Activated naive CD8-positive, alpha-beta T cell treated with anti-CD3 and anti-CD28 coated beads, Interleukin-2, amount 10 ng/mL, durations not matched to agents 7 days and 5 days (primary cell): ENCODE results near the gene KNSTRN. TPM values are rescaled to one million over a fixed set of nuclear protein-coding genes. Genes with fewer than 3 reads are reported as not detected.
A peak's percentile ranks its signal among the peaks of the same experiment; 100 is the strongest.

Source experiments
- ATAC-seq: fragments of 150-1000 bp; cut with Tn5 transposase; one replicate; pipeline ENCODE4 v1.10.0; 2021; ENCODE audit warnings: low read depth, moderate library complexity
- POLR2A ChIA-PET: fragments of 350-600 bp; sonication (Branson Sonifier 250); formaldehyde crosslinking; loops from one replicate; lab custom pipeline; 2021; ENCODE audit warnings: antibody characterized with exemption; lab: Charles Lee
- DNase-seq: peaks from one replicate; pipeline ENCODE4 v3.0.0; 2021
- H3K27ac Mint-ChIP-seq: one replicate; pipeline ENCODE4 v1.8.0; 2022; ENCODE audit warnings: mild to moderate bottlenecking, mixed read lengths
- H3K27me3 Mint-ChIP-seq: one replicate; pipeline ENCODE4 v1.8.0; 2022; ENCODE audit warnings: mild to moderate bottlenecking, moderate library complexity, mixed read lengths
- H3K36me3 Mint-ChIP-seq: one replicate; pipeline ENCODE4 v1.8.0; 2021; ENCODE audit warnings: mild to moderate bottlenecking, mixed read lengths
- H3K4me1 Mint-ChIP-seq: one replicate; pipeline ENCODE4 v1.8.0; 2021; ENCODE audit warnings: mixed read lengths
- H3K4me3 Mint-ChIP-seq: one replicate; pipeline ENCODE4 v1.8.0; 2022; ENCODE audit warnings: mild to moderate bottlenecking, moderate library complexity, mixed read lengths
- H3K9me3 Mint-ChIP-seq: one replicate; pipeline ENCODE4 v1.8.0; 2021; ENCODE audit warnings: mixed read lengths
- total RNA-seq, 2 experiments: library from RNA; stranded (reverse); gene quantifications; one replicate each; pipeline ENCODE4 v1.2.3, GENCODE V29; 2021

Gene KNSTRN
- total RNA-seq, 2 experiments from 2014 or later = 47.0 to 49.5 TPM

GRCh38 chr15:40364251-40364650 is 18.3 kb upstream of the KNSTRN start:
- ATAC-seq (no peak), DNase-seq (no peak)
- POLR2A ChIA-PET = no interaction called here
- Mint-ChIP-seq H3K4me1 (peaks cover 12% of the 10 kb centered on the region), H3K27me3 (no peaks in the 10 kb centered on the region), H3K36me3 (no peaks in the 10 kb centered on the region), H3K27ac (no peak overlapping the region), H3K4me3 (no peak overlapping the region), H3K9me3 (no peaks in the 10 kb centered on the region)

- H3K27me3 Mint-ChIP-seq = no peaks in the 10 kb centered on the region
- POLR2A ChIA-PET = interaction anchor here (1.6 kb wide), 1 partner anchor 40 kb away, joined by 3 read pairs; the partner anchor contains the start of gene IVD
Observed at GRCh38 chr15:40365016-40365415, 17.5 kb upstream of the KNSTRN start.

GRCh38 chr15:40365624-40366456 is 16.7 kb upstream of the KNSTRN start:
- POLR2A ChIA-PET = interaction anchor here (1.5 to 4.0 kb wide), 3 partner anchors 9 to 56 kb away, joined by 3 to 22 read pairs (median 6); partner anchors contain the start of gene IVD

More at GRCh38 chr15:40365016-40365415, 17.5 kb upstream of the KNSTRN start:
- H3K36me3 Mint-ChIP-seq = no peaks in the 10 kb centered on the region
- H3K4me1 Mint-ChIP-seq = peaks cover 12% of the 10 kb centered on the region
- H3K4me3 Mint-ChIP-seq = no peak overlapping the region
- no peak overlapping the region for H3K27ac Mint-ChIP-seq
- ATAC-seq = no peak
- H3K9me3 Mint-ChIP-seq = no peaks in the 10 kb centered on the region
- no peak for DNase-seq

GRCh38 chr15:40366457-40367370 is 15.8 kb upstream of the KNSTRN start:
- DNase-seq (no peak), ATAC-seq (no peak)
- Mint-ChIP-seq H3K27me3 (peaks cover 12% of the 10 kb centered on the region), H3K9me3 (no peaks in the 10 kb centered on the region), H3K36me3 (no peaks in the 10 kb centered on the region), H3K27ac (peak overlapping the region; percentile 78), H3K4me1 (peaks cover 14% of the 10 kb centered on the region), H3K4me3 (peak overlapping the region; percentile 80)
- POLR2A ChIA-PET = interaction anchor here (1.0 to 4.0 kb wide), 6 partner anchors 10 to 74 kb away, joined by 3 to 22 read pairs (median 6); partner anchors contain the start of genes BAHD1 and IVD

More at GRCh38 chr15:40365624-40366456, 16.7 kb upstream of the KNSTRN start:
- H3K4me3 Mint-ChIP-seq = no peak overlapping the region
- DNase-seq (no peak), ATAC-seq (no peak)
- H3K27ac Mint-ChIP-seq = peak overlapping the region; percentile 40
- H3K36me3 Mint-ChIP-seq = no peaks in the 10 kb centered on the region
- H3K27me3 Mint-ChIP-seq = peaks cover 3% of the 10 kb centered on the region
- H3K9me3 Mint-ChIP-seq = no peaks in the 10 kb centered on the region
- H3K4me1 Mint-ChIP-seq = peaks cover 14% of the 10 kb centered on the region

- peak overlapping the region; percentile 80 for H3K4me3 Mint-ChIP-seq
- POLR2A ChIA-PET = interaction anchor here (1.0 to 4.0 kb wide), 5 partner anchors 11 to 73 kb away, joined by 3 to 22 read pairs (median 6); partner anchors contain the start of gene BAHD1
- ATAC-seq = no peak
Observed at GRCh38 chr15:40367371-40367685, 15.2 kb upstream of the KNSTRN start.

GRCh38 chr15:40367686-40368611 is 14.6 kb upstream of the KNSTRN start:
- POLR2A ChIA-PET = interaction anchor here (1.0 to 4.0 kb wide), 7 partner anchors 31 to 73 kb away, joined by 3 to 22 read pairs (median 5); partner anchors contain the start of genes BAHD1 and IVD
- H3K27me3 Mint-ChIP-seq = peaks cover 15% of the 10 kb centered on the region
- H3K9me3 Mint-ChIP-seq = no peaks in the 10 kb centered on the region
- peak overlapping the region; percentile 78 for H3K27ac Mint-ChIP-seq
- ATAC-seq (peak; percentile 94), DNase-seq (peak; percentile 91)
- H3K4me3 Mint-ChIP-seq = peak overlapping the region; percentile 80
- no peaks in the 10 kb centered on the region for H3K36me3 Mint-ChIP-seq
- H3K4me1 Mint-ChIP-seq = peaks cover 14% of the 10 kb centered on the region

More at GRCh38 chr15:40367371-40367685, 15.2 kb upstream of the KNSTRN start:
- Mint-ChIP-seq H3K27ac (peak overlapping the region; percentile 78), H3K4me1 (peaks cover 14% of the 10 kb centered on the region), H3K9me3 (no peaks in the 10 kb centered on the region), H3K27me3 (peaks cover 15% of the 10 kb centered on the region), H3K36me3 (no peaks in the 10 kb centered on the region)
- no peak for DNase-seq

- DNase-seq (no peak), ATAC-seq (no peak)
- H3K4me3 Mint-ChIP-seq = peak overlapping the region; percentile 2
- POLR2A ChIA-PET = interaction anchor here (1.1 to 4.0 kb wide), 5 partner anchors 30 to 70 kb away, joined by 3 to 22 read pairs (median 8); partner anchors contain the start of gene IVD
- no peaks in the 10 kb centered on the region for H3K36me3 Mint-ChIP-seq
- peaks cover 15% of the 10 kb centered on the region for H3K27me3 Mint-ChIP-seq
- no peak overlapping the region for H3K27ac Mint-ChIP-seq
- no peaks in the 10 kb centered on the region for H3K9me3 Mint-ChIP-seq
- peaks cover 14% of the 10 kb centered on the region for H3K4me1 Mint-ChIP-seq
Observed at GRCh38 chr15:40368719-40369473, 13.6 kb upstream of the KNSTRN start.

GRCh38 chr15:40369474-40369869 is 13.0 kb upstream of the KNSTRN start:
- no peak overlapping the region for H3K27ac Mint-ChIP-seq
- no peaks in the 10 kb centered on the region for H3K9me3 Mint-ChIP-seq
- peaks cover 15% of the 10 kb centered on the region for H3K27me3 Mint-ChIP-seq
- POLR2A ChIA-PET = interaction anchor here (1.1 to 4.0 kb wide), 3 partner anchors 36 to 52 kb away, joined by 3 to 22 read pairs (median 11); partner anchors contain the start of gene IVD
- H3K4me3 Mint-ChIP-seq = no peak overlapping the region
- no peaks in the 10 kb centered on the region for H3K36me3 Mint-ChIP-seq
- ATAC-seq = no peak
- peaks cover 14% of the 10 kb centered on the region for H3K4me1 Mint-ChIP-seq
- DNase-seq = no peak

GRCh38 chr15:40369971-40370370 is 12.6 kb upstream of the KNSTRN start:
- Mint-ChIP-seq H3K27me3 (peaks cover 15% of the 10 kb centered on the region), H3K4me1 (peaks cover 14% of the 10 kb centered on the region), H3K27ac (no peak overlapping the region), H3K4me3 (no peak overlapping the region), H3K36me3 (no peaks in the 10 kb centered on the region), H3K9me3 (no peaks in the 10 kb centered on the region)
- POLR2A ChIA-PET = interaction anchor here (2.3 to 4.0 kb wide), 2 partner anchors 36 to 52 kb away, joined by 11 to 22 read pairs; partner anchors contain the start of gene IVD
- no peak for ATAC-seq
- DNase-seq = no peak

- H3K27me3 Mint-ChIP-seq = peaks cover 17% of the 10 kb centered on the region
- ATAC-seq = no peak
- H3K27ac Mint-ChIP-seq = no peak overlapping the region
- no peaks in the 10 kb centered on the region for H3K36me3 Mint-ChIP-seq
- peaks cover 4% of the 10 kb centered on the region for H3K4me1 Mint-ChIP-seq
- POLR2A ChIA-PET = no interaction called here
- no peaks in the 10 kb centered on the region for H3K9me3 Mint-ChIP-seq
- DNase-seq = no peak
- no peak overlapping the region for H3K4me3 Mint-ChIP-seq
Observed at GRCh38 chr15:40372981-40373380, 9.5 kb upstream of the KNSTRN start.

GRCh38 chr15:40377606-40378005 is 4.9 kb upstream of the KNSTRN start:
- Mint-ChIP-seq H3K9me3 (no peaks in the 10 kb centered on the region), H3K27me3 (peaks cover 8% of the 10 kb centered on the region), H3K36me3 (no peaks in the 10 kb centered on the region), H3K4me1 (peaks cover 6% of the 10 kb centered on the region), H3K27ac (no peak overlapping the region), H3K4me3 (no peak overlapping the region)
- no peak for DNase-seq
- ATAC-seq = no peak
- POLR2A ChIA-PET = no interaction called here
